Measurements from ENCODE around the gene TBCEL. TPM values are rescaled to one million over a fixed set of nuclear protein-coding genes. Genes with fewer than 3 reads are reported as not detected.

The TBCEL gene
- total and polyA plus RNA-seq, 10 of the 15 experiments (the other 5 are each of a cell fraction or from before 2014, with no cell fraction given): 2.0 to 10.4 (median 7.3) TPM

GRCh38 chr11:120977266-120978137, 46.4 kb upstream of the TBCEL start:
- in situ Hi-C loops (cut with MboI): no loop called here
- RAD21 ChIA-PET (ENCODE audit: unreplicated experiment): no interaction called here
- no peak for FAIRE-seq
- Histone ChIP-seq H3K27ac (ENCODE audit: control insufficient read depth, insufficient read depth) (no peak overlapping the region), H3K36me3 (ENCODE audit: control insufficient read depth in 2 of 2, insufficient read depth in 2 of 2, low read length in 1 of 2) (no peaks in the 10 kb centered on the region), H3K4me3 (no peak overlapping the region), H3K9ac (ENCODE audit: control insufficient read depth, insufficient read depth, low read length) (no peak overlapping the region), H3K27me3 (replicated peaks in 1 of 2; ENCODE audit: control insufficient read depth in 2 of 2, insufficient read depth in 2 of 2, low read length in 1 of 2) (no peaks in the 10 kb centered on the region; a peak in 1 of 4 replicates), H2AFZ (ENCODE audit: control insufficient read depth, low read depth, low read length) (no peak overlapping the region), H3K9me3 (replicated peaks; ENCODE audit: control insufficient read depth, insufficient read depth, low read length) (no peaks in the 10 kb centered on the region), H3K4me1 (ENCODE audit: control insufficient read depth, insufficient read depth, low read length) (no peaks in the 10 kb centered on the region), H4K20me1 (ENCODE audit: control insufficient read depth, insufficient read depth) (no peaks in the 10 kb centered on the region), H3K4me2 (ENCODE audit: control insufficient read depth, insufficient read depth) (no peak overlapping the region), H3K79me2 (ENCODE audit: control insufficient read depth, insufficient read depth, low read length) (no peaks in the 10 kb centered on the region)
- no peak for TF ChIP-seq SRF (IDR thresholded peaks at IDR 0.05; ENCODE audit: low read depth in 2 of 2, low read length in 2 of 2)
- no peak for TF ChIP-seq KAT2A (conservative IDR thresholded peaks at IDR 0.05; ENCODE audit: control insufficient read depth, low read depth, low read length)
- no peak for TF ChIP-seq YY1 (IDR thresholded peaks at IDR 0.05; ENCODE audit: low read depth, low read length)
- TF ChIP-seq JUNB (IDR thresholded peaks at IDR 0.05): no peak
- TF ChIP-seq, protein P1, sequence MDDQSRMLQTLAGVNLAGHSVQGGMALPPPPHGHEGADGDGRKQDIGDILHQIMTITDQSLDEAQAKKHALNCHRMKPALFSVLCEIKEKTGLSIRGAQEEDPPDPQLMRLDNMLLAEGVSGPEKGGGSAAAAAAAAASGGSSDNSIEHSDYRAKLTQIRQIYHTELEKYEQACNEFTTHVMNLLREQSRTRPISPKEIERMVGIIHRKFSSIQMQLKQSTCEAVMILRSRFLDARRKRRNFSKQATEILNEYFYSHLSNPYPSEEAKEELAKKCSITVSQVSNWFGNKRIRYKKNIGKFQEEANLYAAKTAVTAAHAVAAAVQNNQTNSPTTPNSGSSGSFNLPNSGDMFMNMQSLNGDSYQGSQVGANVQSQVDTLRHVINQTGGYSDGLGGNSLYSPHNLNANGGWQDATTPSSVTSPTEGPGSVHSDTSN (IDR thresholded peaks at IDR 0.05; ENCODE audit: insufficient replicate concordance, low read depth, low read length): no peak
- no peak for TF ChIP-seq SPI1 (IDR thresholded peaks at IDR 0.05; ENCODE audit: borderline replicate concordance, insufficient read depth, low read depth, low read length)
- no peak for TF ChIP-seq NR2C2 (IDR thresholded peaks at IDR 0.05; ENCODE audit: borderline replicate concordance, control insufficient read depth, insufficient read length, low read depth)
- no peak for TF ChIP-seq NFYB (IDR thresholded peaks at IDR 0.05; ENCODE audit: insufficient read depth, low read depth, low read length)
- TF ChIP-seq ATF2 (IDR thresholded peaks at IDR 0.05; ENCODE audit: low read length): no peak
- TF ChIP-seq ZNF384 (IDR thresholded peaks at IDR 0.05; ENCODE audit: borderline replicate concordance, low read depth, low read length): no peak
- POLR2A ChIA-PET: no interaction called here
- CTCF ChIA-PET: no interaction called here
- DNase-seq (ENCODE audit: low read depth, low spot score): no peak
- SMC1A ChIA-PET (ENCODE audit: uncharacterized antibody, unreplicated experiment): no interaction called here
- ATAC-seq: no peak
- BruUV-seq (replicated peaks): no TSS peak
- 47% methylated on average over 10 of the region's 10 CpGs for WGBS (ENCODE audit: insufficient coverage, insufficient replicate concordance, low lambda C conversion rate, missing lambda C conversion rate)
- intact Hi-C loops (cut with micrococcal nuclease; ENCODE audit: unreplicated experiment): no loop called here
